Prostate gland (tissue), 2 donors: ENCODE data around the gene IFIT1. TPM values are rescaled to one million over a fixed set of nuclear protein-coding genes. Genes with fewer than 3 reads are reported as not detected.

Experiments
- DNase-seq: peaks from one replicate; pipeline ENCODE4 v3.0.0-alpha.2; 2019; ENCODE audit warnings: low spot score
- H3K27ac ChIP-seq, 2 donors: fragments of 200-600 bp; sonication (generic); 2 replicates each; pipeline ENCODE4 v1.5.1; 2017 to 2019
- H3K27me3 ChIP-seq: fragments of 200-600 bp; sonication (generic); replicated peaks from 2 replicates; pipeline ENCODE4 v1.5.1; 2019; ENCODE audit not compliant: insufficient read depth
- H3K36me3 ChIP-seq, 2 donors: fragments of 200-600 bp; sonication (generic); 1 replicate in 1 of 2; 2 replicates in 1 of 2; pipeline versions ENCODE4 v1.5.1 to v1.8.1; 2017 to 2019
- H3K4me1 ChIP-seq: fragments of 200-600 bp; sonication (generic); replicated peaks from 2 replicates; pipeline ENCODE4 v1.5.1; 2019
- H3K4me3 ChIP-seq, 2 donors: fragments of 200-600 bp; sonication (generic); 2 replicates each; pipeline ENCODE4 v1.5.1; 2017 to 2019
- H3K9me3 ChIP-seq: fragments of 200-600 bp; sonication (generic); 2 replicates; pipeline ENCODE4 v1.5.1; 2017
- POLR2A ChIP-seq: fragments of 450-650 bp; IDR thresholded peaks from one replicate; pipeline ENCODE4 v1.6.1; 2016; ENCODE audit warnings: antibody characterized with exemption, mild to moderate bottlenecking
- POLR2AphosphoS5 ChIP-seq: sonication (generic); formaldehyde crosslinking; IDR thresholded peaks from one replicate; pipeline ENCODE4 v1.6.1; 2017; ENCODE audit warnings: antibody characterized with exemption
- WGBS: methylation state at CpG from one replicate; pipeline ENCODE4 v1.1.5; 2018; 5-methylcytosine and 5-hydroxymethylcytosine counted together
- intact Hi-C: fragments of 100-400 bp; cut with DNase I; formaldehyde crosslinking; loops from one replicate; pipeline ENCODE4 v1.14.2; 2022
- total RNA-seq, 2 donors: library from RNA; depleted of rRNA; stranded (reverse); fragments of >200 nt; gene quantifications; one replicate each; pipeline ENCODE4 v1.1.0, GENCODE V29; 2016
- TF ChIP-seq, protein P1 (sequence below), 4 experiments: fragments of 200-600 bp in 2 of 4; fragments of 450-650 bp in 2 of 4; sonication (generic) in 2 of 4; IDR thresholded peaks; 1 replicate in 3 of 4; 2 replicates in 1 of 4; pipeline ENCODE4 v1.5.1; 2016 to 2019; ENCODE audit warnings: antibody characterized with exemption in 4 of 4, mild to moderate bottlenecking in 2 of 4, moderate library complexity in 2 of 4

IFIT1 gene
- total RNA-seq, 2 donors from 2014 or later = 7.6 to 17.4 TPM

DNA sequence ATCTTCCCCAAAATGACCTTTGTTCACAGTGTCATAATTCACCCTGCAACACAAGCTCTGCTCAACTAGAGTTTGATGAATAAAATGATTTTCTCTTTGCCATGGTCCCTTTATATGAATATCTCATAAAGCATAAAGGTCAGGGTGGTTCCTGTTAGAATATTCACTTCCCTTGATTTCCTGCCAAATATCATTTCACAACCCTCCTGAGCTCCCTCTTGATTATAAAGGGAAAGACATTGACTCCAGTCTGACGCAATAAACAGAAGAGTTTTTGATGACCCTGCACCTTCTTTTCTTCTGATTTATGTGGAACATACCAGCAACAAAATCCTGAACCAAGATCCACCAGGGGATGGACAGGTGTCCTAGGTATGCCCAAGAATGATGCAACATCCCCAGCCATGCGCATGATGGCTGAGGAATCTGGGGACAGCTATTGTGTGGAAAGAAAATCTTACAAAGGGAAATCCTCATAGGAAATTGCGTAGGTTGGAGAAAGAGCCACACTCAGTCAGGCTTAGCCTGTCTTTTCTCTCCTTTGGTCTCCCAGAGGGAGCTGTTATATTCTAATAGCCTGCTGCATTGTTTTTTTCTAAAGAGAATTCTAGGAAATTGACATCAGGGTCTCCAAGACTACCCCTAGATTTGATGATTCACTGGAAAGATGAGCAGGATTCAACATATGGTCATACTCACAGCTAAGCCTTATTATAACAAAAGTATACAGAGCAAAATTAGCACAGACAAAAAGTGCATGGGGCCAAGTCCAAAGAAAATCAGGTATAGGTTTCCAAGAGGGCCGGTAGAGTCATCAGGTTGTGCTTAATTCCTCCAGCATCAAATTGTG, 45.8 kb upstream of the IFIT1 start:
- no peak overlapping the region for H3K27ac ChIP-seq
- H3K4me3 ChIP-seq = no peak overlapping the region
- H3K9me3 ChIP-seq = no peaks in the 10 kb centered on the region
- no peak for DNase-seq
- no peak for TF ChIP-seq POLR2AphosphoS5
- TF ChIP-seq, protein P1, sequence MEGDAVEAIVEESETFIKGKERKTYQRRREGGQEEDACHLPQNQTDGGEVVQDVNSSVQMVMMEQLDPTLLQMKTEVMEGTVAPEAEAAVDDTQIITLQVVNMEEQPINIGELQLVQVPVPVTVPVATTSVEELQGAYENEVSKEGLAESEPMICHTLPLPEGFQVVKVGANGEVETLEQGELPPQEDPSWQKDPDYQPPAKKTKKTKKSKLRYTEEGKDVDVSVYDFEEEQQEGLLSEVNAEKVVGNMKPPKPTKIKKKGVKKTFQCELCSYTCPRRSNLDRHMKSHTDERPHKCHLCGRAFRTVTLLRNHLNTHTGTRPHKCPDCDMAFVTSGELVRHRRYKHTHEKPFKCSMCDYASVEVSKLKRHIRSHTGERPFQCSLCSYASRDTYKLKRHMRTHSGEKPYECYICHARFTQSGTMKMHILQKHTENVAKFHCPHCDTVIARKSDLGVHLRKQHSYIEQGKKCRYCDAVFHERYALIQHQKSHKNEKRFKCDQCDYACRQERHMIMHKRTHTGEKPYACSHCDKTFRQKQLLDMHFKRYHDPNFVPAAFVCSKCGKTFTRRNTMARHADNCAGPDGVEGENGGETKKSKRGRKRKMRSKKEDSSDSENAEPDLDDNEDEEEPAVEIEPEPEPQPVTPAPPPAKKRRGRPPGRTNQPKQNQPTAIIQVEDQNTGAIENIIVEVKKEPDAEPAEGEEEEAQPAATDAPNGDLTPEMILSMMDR (IDR thresholded peaks at IDR 0.05) = no peak
- no peak for TF ChIP-seq POLR2A
- H3K27me3 ChIP-seq = no peaks in the 10 kb centered on the region
- intact Hi-C loops = no loop called here
- no peaks in the 10 kb centered on the region for H3K4me1 ChIP-seq
- H3K36me3 ChIP-seq = no peaks in the 10 kb centered on the region
- WGBS = 86% methylated on average over 4 of the region's 4 CpGs

DNA sequence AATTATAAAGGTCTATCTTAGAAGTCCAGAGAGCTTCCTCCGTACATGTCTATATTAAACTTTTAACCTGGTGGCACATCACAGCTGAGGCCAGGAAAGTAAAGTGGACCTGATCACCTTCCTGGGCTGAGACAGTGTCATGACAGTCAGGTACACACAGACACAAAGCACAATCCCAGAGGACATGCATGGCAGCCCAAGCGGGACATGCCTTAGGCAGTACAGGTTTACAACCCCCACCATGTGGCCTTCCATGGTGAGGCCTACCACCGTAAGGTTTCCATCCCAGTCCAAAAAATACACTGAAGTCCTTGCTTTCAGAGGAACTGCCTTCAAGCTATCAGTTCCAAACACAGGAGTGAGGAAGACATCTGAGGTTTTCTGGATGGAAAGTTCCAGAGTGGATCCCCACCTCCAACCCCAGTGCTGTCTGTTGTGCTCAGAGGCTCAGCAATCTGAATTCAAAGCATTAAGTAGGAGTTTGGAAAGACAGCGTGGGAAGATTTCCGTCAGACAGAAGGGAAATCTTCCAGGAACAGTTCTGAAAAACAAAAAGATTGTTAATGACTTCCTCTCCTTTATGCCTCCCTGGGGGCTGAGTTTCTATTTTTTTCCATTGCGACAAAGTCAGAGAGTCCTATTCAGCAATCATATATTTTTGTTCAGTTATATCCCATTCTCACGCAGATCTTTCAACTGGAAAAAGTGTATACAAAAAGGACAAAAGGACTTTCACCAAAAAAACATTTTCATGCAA, 44.5 kb upstream of the IFIT1 start:
- intact Hi-C loops = no loop called here
- DNase-seq = no peak
- TF ChIP-seq POLR2AphosphoS5 = no peak
- no peak for TF ChIP-seq POLR2A
- TF ChIP-seq, protein P1 (IDR thresholded peaks at IDR 0.05) = no peak
- Histone ChIP-seq H3K4me1 (no peaks in the 10 kb centered on the region), H3K9me3 (no peaks in the 10 kb centered on the region), H3K27me3 (no peaks in the 10 kb centered on the region), H3K27ac (no peak overlapping the region), H3K36me3 (no peaks in the 10 kb centered on the region), H3K4me3 (no peak overlapping the region)
- 83% methylated on average over 7 of the region's 7 CpGs for WGBS

DNA sequence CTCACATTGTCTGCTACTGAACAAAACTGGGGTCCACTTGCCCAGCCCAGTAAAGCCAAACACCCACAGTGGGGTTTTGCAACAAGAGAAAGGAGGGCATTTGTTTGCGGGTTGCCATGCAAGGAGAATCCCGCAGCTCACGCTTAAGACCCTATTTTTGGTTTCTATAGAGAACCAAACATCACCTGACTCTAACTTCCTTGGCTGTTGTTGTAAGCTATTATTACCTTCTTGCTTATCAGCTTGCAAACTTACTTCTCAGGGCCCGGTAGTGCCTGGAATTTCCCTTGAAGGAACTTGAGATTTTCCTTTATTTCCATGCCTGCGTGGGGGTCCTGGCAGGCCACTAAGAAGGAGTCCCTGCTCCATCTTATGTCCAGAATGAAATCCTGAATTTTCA, 43.9 kb upstream of the IFIT1 start:
- no peak for DNase-seq
- 89% methylated on average over 5 of the region's 5 CpGs for WGBS
- Histone ChIP-seq H3K9me3 (no peaks in the 10 kb centered on the region), H3K27ac (no peak overlapping the region), H3K4me1 (no peaks in the 10 kb centered on the region), H3K27me3 (no peaks in the 10 kb centered on the region), H3K4me3 (no peak overlapping the region), H3K36me3 (no peaks in the 10 kb centered on the region)
- intact Hi-C loops = no loop called here
- TF ChIP-seq, protein P1 (IDR thresholded peaks at IDR 0.05) = no peak
- TF ChIP-seq POLR2AphosphoS5 (no peak), POLR2A (no peak)

DNA sequence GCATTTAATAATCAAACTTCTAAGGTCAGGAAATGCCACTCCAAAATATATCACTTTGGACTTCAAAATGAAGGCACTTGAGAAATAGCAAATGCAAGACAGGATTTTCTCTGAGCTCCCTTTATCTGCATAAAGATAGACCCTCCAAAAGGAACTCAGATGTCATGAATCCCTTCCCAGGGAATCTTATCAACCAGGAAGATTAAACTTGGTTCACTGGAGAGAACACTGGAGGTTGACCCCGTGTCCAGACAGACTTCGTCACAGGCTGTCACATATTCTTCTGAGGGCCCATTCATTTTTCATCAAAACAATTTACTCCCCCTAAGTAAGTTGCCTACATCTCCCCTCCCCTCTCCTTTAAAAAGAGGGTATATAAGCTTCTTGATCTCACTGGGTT, 43.4 kb upstream of the IFIT1 start:
- H3K27ac ChIP-seq = no peak overlapping the region
- H3K36me3 ChIP-seq = no peaks in the 10 kb centered on the region
- no peaks in the 10 kb centered on the region for H3K4me1 ChIP-seq
- H3K27me3 ChIP-seq = no peaks in the 10 kb centered on the region
- 79% methylated on average over 2 of the region's 2 CpGs for WGBS
- no peak for TF ChIP-seq POLR2A
- TF ChIP-seq, protein P1 (IDR thresholded peaks at IDR 0.05) = no peak
- no peak for TF ChIP-seq POLR2AphosphoS5
- no peak overlapping the region for H3K4me3 ChIP-seq
- DNase-seq = no peak
- intact Hi-C loops = no loop called here
- no peaks in the 10 kb centered on the region for H3K9me3 ChIP-seq
